Measurements from ENCODE around the gene PDIA5. TPM values are rescaled to one million over a fixed set of nuclear protein-coding genes. Genes with fewer than 3 reads are reported as not detected.

Gene PDIA5
- total RNA-seq, 2 donors from 2014 or later: 28.0 to 33.2 TPM

DNA sequence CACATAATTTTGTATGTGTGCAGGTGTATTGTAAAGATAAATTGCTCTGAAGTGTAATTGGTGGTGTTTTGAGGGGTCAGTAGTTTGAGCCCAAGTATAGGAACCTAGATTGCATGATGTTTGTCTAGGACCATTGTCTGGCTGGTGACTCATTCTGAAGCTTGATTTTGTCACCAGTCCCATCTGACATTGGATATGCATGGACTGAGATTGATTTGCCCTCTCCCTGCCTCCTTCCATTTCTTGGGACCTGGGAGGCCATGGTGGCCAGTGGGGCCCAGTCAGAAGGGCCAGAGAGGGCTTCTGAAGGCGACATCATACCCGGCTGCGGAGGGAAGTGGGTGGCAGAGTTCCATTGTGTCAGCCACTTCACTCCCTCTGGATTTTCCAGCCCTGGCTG, 62.3 kb downstream of the PDIA5 start:
- no peak overlapping the region for H3K27ac ChIP-seq
- H3K36me3 ChIP-seq: peaks cover 3% of the 10 kb centered on the region
- no peak overlapping the region for H3K4me3 ChIP-seq
- no peaks in the 10 kb centered on the region for H3K9me3 ChIP-seq
- DNase-seq (ENCODE audit: low spot score) (no peak), ATAC-seq (ENCODE audit: insufficient number of reproducible peaks, low FRiP score, low read depth) (no peak)
- TF ChIP-seq, protein P1, sequence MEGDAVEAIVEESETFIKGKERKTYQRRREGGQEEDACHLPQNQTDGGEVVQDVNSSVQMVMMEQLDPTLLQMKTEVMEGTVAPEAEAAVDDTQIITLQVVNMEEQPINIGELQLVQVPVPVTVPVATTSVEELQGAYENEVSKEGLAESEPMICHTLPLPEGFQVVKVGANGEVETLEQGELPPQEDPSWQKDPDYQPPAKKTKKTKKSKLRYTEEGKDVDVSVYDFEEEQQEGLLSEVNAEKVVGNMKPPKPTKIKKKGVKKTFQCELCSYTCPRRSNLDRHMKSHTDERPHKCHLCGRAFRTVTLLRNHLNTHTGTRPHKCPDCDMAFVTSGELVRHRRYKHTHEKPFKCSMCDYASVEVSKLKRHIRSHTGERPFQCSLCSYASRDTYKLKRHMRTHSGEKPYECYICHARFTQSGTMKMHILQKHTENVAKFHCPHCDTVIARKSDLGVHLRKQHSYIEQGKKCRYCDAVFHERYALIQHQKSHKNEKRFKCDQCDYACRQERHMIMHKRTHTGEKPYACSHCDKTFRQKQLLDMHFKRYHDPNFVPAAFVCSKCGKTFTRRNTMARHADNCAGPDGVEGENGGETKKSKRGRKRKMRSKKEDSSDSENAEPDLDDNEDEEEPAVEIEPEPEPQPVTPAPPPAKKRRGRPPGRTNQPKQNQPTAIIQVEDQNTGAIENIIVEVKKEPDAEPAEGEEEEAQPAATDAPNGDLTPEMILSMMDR (IDR thresholded peaks at IDR 0.05): no peak
- H3K27me3 ChIP-seq (replicated peaks; ENCODE audit: insufficient read depth): no peaks in the 10 kb centered on the region
- H3K4me1 ChIP-seq (ENCODE audit: control insufficient read depth in 1 of 2, low read depth in 2 of 2): no peaks in the 10 kb centered on the region

DNA sequence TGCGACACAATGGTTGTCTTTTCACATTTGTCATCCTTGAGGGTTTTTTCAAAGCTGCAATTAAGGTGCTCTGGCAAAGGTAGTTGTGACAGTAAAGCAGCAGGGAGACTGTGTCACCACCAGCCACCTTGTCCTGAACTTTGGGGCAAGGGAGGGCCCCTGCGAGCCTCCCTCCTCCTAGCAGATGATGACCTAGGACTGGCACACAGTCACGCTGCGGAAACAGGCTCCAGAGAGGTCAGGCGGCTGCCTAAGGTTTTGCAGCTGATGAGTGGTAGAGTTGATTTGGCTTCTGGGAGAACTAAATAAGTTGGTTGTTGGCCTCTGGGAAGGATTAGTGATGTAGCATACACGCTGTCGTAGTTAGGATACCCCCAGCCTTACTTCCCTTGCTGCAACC, 62.7 kb downstream of the PDIA5 start:
- no peak overlapping the region for H3K27ac ChIP-seq
- DNase-seq (ENCODE audit: low spot score) (no peak), ATAC-seq (ENCODE audit: insufficient number of reproducible peaks, low FRiP score, low read depth) (no peak)
- no peaks in the 10 kb centered on the region for H3K4me1 ChIP-seq (ENCODE audit: control insufficient read depth in 1 of 2, low read depth in 2 of 2)
- no peaks in the 10 kb centered on the region for H3K9me3 ChIP-seq
- peaks cover 3% of the 10 kb centered on the region for H3K36me3 ChIP-seq
- H3K27me3 ChIP-seq (replicated peaks; ENCODE audit: insufficient read depth): no peaks in the 10 kb centered on the region
- H3K4me3 ChIP-seq: no peak overlapping the region
- TF ChIP-seq, protein P1 (IDR thresholded peaks at IDR 0.05): no peak

DNA sequence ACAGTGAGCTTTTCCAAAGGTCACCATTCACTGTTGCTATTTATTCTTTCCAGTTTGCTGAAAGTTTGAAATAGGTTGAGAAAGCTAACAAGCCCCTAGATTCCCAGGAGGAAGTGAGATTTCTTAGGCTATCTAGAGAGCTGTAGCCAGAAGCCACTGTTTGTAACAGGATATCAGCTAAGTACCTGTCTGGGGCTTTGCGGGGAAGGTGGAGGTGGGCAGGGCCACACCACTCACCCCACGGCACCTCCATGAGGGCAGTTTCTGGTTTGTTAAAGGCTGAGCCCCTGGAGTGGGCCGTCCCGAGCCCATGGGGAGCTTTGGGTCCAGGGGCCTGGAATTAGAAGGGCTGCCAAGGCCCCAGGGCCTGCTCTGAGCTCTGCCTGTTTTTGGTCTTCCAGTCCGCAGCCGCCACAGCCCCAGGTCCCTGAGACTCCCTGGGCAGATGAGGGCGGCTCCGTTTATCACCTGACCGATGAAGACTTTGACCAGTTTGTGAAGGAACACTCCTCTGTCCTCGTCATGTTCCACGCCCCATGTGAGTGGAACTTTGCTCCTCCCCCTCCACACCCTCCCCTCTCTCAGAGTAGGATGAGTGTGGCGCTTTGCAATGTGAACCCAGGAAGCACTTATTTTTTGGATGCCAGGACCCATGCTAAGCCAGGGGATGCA, 63.4 kb downstream of the PDIA5 start:
- no peak overlapping the region for H3K27ac ChIP-seq
- ATAC-seq (ENCODE audit: insufficient number of reproducible peaks, low FRiP score, low read depth): no peak
- peaks cover 3% of the 10 kb centered on the region for H3K36me3 ChIP-seq

DNA sequence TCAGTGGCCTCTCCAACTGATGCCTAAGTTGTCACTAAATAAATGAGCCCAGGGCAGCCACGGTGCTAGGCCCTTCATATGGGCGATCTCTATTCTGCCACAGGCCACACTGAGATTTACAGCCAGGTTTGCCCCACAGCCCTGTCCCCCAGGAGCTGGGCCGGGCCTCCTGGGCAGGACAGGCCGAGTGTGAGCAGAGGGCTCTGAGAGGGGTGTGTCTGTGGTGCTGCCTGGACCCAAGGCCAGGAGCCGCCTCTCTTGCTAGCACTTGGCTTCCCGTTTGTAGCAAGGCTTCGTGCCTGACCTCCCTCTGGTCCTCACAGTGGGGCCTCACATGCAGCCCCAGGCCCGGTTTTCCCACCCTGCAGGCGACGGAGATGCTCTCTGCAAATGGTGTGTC, 67.8 kb downstream of the PDIA5 start:
- TF ChIP-seq, protein P1 (IDR thresholded peaks at IDR 0.05): no peak
- Histone ChIP-seq H3K9me3 (no peaks in the 10 kb centered on the region), H3K4me1 (ENCODE audit: control insufficient read depth in 1 of 2, low read depth in 2 of 2) (no peaks in the 10 kb centered on the region), H3K4me3 (no peak overlapping the region), H3K36me3 (peaks cover 3% of the 10 kb centered on the region), H3K27me3 (replicated peaks; ENCODE audit: insufficient read depth) (no peaks in the 10 kb centered on the region), H3K27ac (no peak overlapping the region)
- DNase-seq (ENCODE audit: low spot score) (no peak), ATAC-seq (ENCODE audit: insufficient number of reproducible peaks, low FRiP score, low read depth) (no peak)

More for the DNA sequence above, 63.4 kb downstream of the PDIA5 start:
- TF ChIP-seq, protein P1 (IDR thresholded peaks at IDR 0.05): no peak
- no peak overlapping the region for H3K4me3 ChIP-seq
- no peaks in the 10 kb centered on the region for H3K9me3 ChIP-seq
- H3K4me1 ChIP-seq (ENCODE audit: control insufficient read depth in 1 of 2, low read depth in 2 of 2): no peaks in the 10 kb centered on the region
- no peaks in the 10 kb centered on the region for H3K27me3 ChIP-seq (replicated peaks; ENCODE audit: insufficient read depth)
- no peak for DNase-seq (ENCODE audit: low spot score)

DNA sequence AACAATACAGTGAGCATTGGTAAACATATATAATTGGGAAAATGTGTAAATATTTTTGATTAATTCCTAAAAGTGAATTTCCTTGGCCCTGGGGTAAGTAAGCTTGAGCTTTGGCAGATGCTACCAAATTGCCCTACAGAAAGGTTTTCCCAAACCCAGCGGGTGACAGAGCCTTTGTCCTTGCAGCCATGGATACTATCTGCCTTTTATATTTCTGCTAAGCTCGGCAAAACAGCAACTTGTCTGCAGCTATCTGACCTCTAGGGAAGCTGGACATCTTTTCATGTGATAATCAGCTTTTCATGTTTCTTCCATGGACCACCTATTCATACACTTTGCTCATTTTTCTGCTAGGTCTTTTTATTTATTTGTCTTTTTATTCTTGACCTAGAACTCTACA, 70.2 kb downstream of the PDIA5 start:
- ATAC-seq (ENCODE audit: insufficient number of reproducible peaks, low FRiP score, low read depth) (no peak), DNase-seq (ENCODE audit: low spot score) (no peak)
- H3K4me3 ChIP-seq: no peak overlapping the region
- TF ChIP-seq, protein P1 (IDR thresholded peaks at IDR 0.05): no peak
- no peaks in the 10 kb centered on the region for H3K9me3 ChIP-seq
- H3K27me3 ChIP-seq (replicated peaks; ENCODE audit: insufficient read depth): no peaks in the 10 kb centered on the region
- no peaks in the 10 kb centered on the region for H3K4me1 ChIP-seq (ENCODE audit: control insufficient read depth in 1 of 2, low read depth in 2 of 2)
- H3K36me3 ChIP-seq: peaks cover 3% of the 10 kb centered on the region
- H3K27ac ChIP-seq: no peak overlapping the region
